Measurements from ENCODE around the gene ASB8. TPM values are rescaled to one million over a fixed set of nuclear protein-coding genes. Genes with fewer than 3 reads are reported as not detected.
A peak's percentile ranks its signal among the peaks of the same experiment; 100 is the strongest.
"Not testable (repeated sequence)": the region's sequence is repeated elsewhere in the genome, so short reads cannot be mapped to it uniquely, and the experiment has no call there.

The ASB8 gene
- total RNA-seq, 4 donors from 2014 or later: 32.1 to 40.9 (median 36.2) TPM

DNA sequence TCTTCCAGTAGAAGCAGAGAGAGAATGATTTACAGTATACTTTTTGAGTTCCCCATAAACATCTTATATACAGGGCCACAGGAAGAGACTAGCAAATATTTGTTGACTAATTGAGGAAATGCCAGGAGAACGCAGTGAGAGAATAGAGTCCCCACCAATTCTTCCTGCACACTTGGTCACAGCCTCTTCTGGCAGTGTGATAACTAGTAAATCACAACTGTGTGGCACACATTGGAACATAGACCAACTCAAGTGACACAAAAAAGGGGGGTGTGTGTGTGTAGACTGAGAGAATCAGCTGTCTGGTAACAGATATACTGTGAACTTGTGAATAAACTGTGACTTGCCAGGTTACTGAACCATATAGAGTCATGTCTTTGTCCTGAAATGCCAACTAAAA is 27.9 kb downstream of the ASB8 start:
- no peak overlapping the region for H3K27ac ChIP-seq (replicated peaks in 1 of 4)
- intact Hi-C loops (cut with DNase I): no loop called here
- no peak overlapping the region for H3K4me3 ChIP-seq
- TF ChIP-seq POLR2AphosphoS5 (IDR thresholded peaks at IDR 0.05): no peak
- TF ChIP-seq, protein P1, sequence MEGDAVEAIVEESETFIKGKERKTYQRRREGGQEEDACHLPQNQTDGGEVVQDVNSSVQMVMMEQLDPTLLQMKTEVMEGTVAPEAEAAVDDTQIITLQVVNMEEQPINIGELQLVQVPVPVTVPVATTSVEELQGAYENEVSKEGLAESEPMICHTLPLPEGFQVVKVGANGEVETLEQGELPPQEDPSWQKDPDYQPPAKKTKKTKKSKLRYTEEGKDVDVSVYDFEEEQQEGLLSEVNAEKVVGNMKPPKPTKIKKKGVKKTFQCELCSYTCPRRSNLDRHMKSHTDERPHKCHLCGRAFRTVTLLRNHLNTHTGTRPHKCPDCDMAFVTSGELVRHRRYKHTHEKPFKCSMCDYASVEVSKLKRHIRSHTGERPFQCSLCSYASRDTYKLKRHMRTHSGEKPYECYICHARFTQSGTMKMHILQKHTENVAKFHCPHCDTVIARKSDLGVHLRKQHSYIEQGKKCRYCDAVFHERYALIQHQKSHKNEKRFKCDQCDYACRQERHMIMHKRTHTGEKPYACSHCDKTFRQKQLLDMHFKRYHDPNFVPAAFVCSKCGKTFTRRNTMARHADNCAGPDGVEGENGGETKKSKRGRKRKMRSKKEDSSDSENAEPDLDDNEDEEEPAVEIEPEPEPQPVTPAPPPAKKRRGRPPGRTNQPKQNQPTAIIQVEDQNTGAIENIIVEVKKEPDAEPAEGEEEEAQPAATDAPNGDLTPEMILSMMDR (IDR thresholded peaks at IDR 0.05): no peak
- TF ChIP-seq EP300 (IDR thresholded peaks at IDR 0.05): no peak
- no peak for TF ChIP-seq POLR2A (IDR thresholded peaks at IDR 0.05; ENCODE audit: low read depth)
- WGBS: 78% methylated on average over 1 of the region's 1 CpG
- no peaks in the 10 kb centered on the region for H3K27me3 ChIP-seq
- DNase-seq (ENCODE audit: extremely low spot score): no peak
- no peaks in the 10 kb centered on the region for H3K9me3 ChIP-seq
- H3K4me1 ChIP-seq: peaks cover 0 to 21% (median 10%) of the 10 kb centered on the region in 4 donors
- peaks cover 27 to 95% (median 70%) of the 10 kb centered on the region in 4 donors for H3K36me3 ChIP-seq

GRCh38 chr12:48128800-48129199 is 28.5 kb downstream of the ASB8 start:
- intact Hi-C loops (cut with DNase I): no loop called here

GRCh38 chr12:48126953-48127630 is 30.2 kb downstream of the ASB8 start:
- 91% methylated on average over 2 of the region's 2 CpGs for WGBS
- H3K27me3 ChIP-seq: no peaks in the 10 kb centered on the region
- TF ChIP-seq, protein P1 (IDR thresholded peaks at IDR 0.05): no peak
- TF ChIP-seq EP300 (IDR thresholded peaks at IDR 0.05) (no peak), POLR2A (IDR thresholded peaks at IDR 0.05; ENCODE audit: low read depth) (no peak), POLR2AphosphoS5 (IDR thresholded peaks at IDR 0.05) (no peak)

More at GRCh38 chr12:48128800-48129199, 28.5 kb downstream of the ASB8 start:
- Histone ChIP-seq H3K4me3 (no peak overlapping the region), H3K4me1 (peaks cover 0 to 21% (median 10%) of the 10 kb centered on the region in 4 donors), H3K27me3 (no peaks in the 10 kb centered on the region), H3K9me3 (no peaks in the 10 kb centered on the region), H3K27ac (replicated peaks in 1 of 4) (no peak overlapping the region), H3K36me3 (peaks cover 21 to 95% (median 65%) of the 10 kb centered on the region in 4 donors)
- DNase-seq (ENCODE audit: extremely low spot score): no peak
- WGBS: 100% methylated on average over 1 of the region's 1 CpG
- TF ChIP-seq POLR2A (IDR thresholded peaks at IDR 0.05; ENCODE audit: low read depth) (no peak), POLR2AphosphoS5 (IDR thresholded peaks at IDR 0.05) (no peak), EP300 (IDR thresholded peaks at IDR 0.05) (no peak)
- TF ChIP-seq, protein P1 (IDR thresholded peaks at IDR 0.05): no peak

DNA sequence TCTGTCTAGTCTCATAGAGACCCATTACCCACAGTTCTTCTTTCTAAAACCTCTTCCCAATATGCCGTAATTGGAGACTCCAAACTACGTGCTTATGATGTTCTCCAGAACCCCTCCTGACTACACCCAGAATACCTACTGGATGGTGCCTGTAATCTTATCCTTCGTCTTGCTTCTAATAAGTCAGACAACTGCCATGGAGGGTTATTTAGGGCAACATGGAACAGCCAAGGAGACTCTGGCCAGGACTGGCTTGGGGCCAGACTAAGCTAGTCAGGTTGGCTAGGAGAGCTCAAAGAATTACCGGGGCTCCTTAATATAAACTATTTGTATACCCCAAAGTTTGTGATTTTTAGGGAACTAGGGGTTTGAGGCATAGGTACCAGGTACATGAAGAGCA is 31.3 kb downstream of the ASB8 start:
- Histone ChIP-seq H3K27me3 (no peaks in the 10 kb centered on the region), H3K4me3 (no peak overlapping the region), H3K27ac (replicated peaks in 1 of 4) (peak overlapping the region in 1 of 4 donors; percentile 18), H3K4me1 (peaks cover 4 to 26% (median 16%) of the 10 kb centered on the region in 4 donors), H3K36me3 (peaks cover 0 to 81% (median 43%) of the 10 kb centered on the region in 4 donors), H3K9me3 (no peaks in the 10 kb centered on the region)
- no peak for DNase-seq (ENCODE audit: extremely low spot score)
- no peak for TF ChIP-seq EP300 (IDR thresholded peaks at IDR 0.05)
- TF ChIP-seq POLR2A (IDR thresholded peaks at IDR 0.05; ENCODE audit: low read depth): no peak
- TF ChIP-seq POLR2AphosphoS5 (IDR thresholded peaks at IDR 0.05): no peak
- TF ChIP-seq, protein P1 (IDR thresholded peaks at IDR 0.05): no peak
- 53% methylated on average over 4 of the region's 4 CpGs for WGBS
- intact Hi-C loops (cut with DNase I): no loop called here

More at GRCh38 chr12:48126953-48127630, 30.2 kb downstream of the ASB8 start:
- H3K9me3 ChIP-seq: no peaks in the 10 kb centered on the region
- peaks cover 0 to 21% (median 11%) of the 10 kb centered on the region in 4 donors for H3K4me1 ChIP-seq
- H3K36me3 ChIP-seq: peaks cover 8 to 92% (median 54%) of the 10 kb centered on the region in 4 donors
- no peak overlapping the region for H3K27ac ChIP-seq (replicated peaks in 1 of 4)
- intact Hi-C loops (cut with DNase I): no loop called here
- no peak for DNase-seq (ENCODE audit: extremely low spot score)
- H3K4me3 ChIP-seq: no peak overlapping the region

- DNase-seq (ENCODE audit: extremely low spot score); intact Hi-C loops (cut with DNase I); H3K27me3 ChIP-seq; H3K4me3 ChIP-seq; H3K9me3 ChIP-seq: not testable (repeated sequence)
- H3K4me1 ChIP-seq: peaks cover 9 to 30% (median 19%) of the 10 kb centered on the region in 4 donors
- H3K27ac ChIP-seq (replicated peaks in 1 of 4): peak overlapping the region in 1 of 4 donors; percentile 18
- 89% methylated on average over 4 of the region's 5 CpGs for WGBS
- peaks cover 0 to 76% (median 39%) of the 10 kb centered on the region in 4 donors for H3K36me3 ChIP-seq
Measured at GRCh38 chr12:48125542-48125941, 31.8 kb downstream of the ASB8 start.

All from esophagus muscularis mucosa (tissue), 4 donors.